Calu3 (cell line): Measurements from ENCODE around the gene HDGFL2. TPM values are rescaled to one million over a fixed set of nuclear protein-coding genes. Genes with fewer than 3 reads are reported as not detected.
"Not testable (repeated sequence)": the region's sequence is repeated elsewhere in the genome, so short reads cannot be mapped to it uniquely, and the experiment has no call there.

ENCODE experiments used
- BruUV-seq: library from RNA; stranded (reverse); fragments of 400-500 nt; replicated peaks from 2 replicates; lab custom pipeline; 2021; lab: Mats Ljungman, UMichigan
- CTCF ChIA-PET: fragments of 300-600 bp; sonication (Branson Sonifier 250); formaldehyde crosslinking; loops from one replicate; lab custom pipeline; 2022; ENCODE audit warnings: antibody characterized with exemption; lab: Charles Lee
- DNase-seq: peaks from one replicate; pipeline ENCODE4 v3.0.0; 2022
- H3K27ac Mint-ChIP-seq: one replicate; pipeline ENCODE4 v1.8.0; 2022; ENCODE audit warnings: mixed read lengths; ENCODE audit not compliant: unreplicated experiment
- H3K27me3 Mint-ChIP-seq: one replicate; pipeline ENCODE4 v1.8.0; 2022; ENCODE audit warnings: mixed read lengths; ENCODE audit not compliant: unreplicated experiment
- H3K36me3 Mint-ChIP-seq: one replicate; pipeline ENCODE4 v1.8.0; 2022; ENCODE audit warnings: mild to moderate bottlenecking, moderate library complexity, mixed read lengths; ENCODE audit not compliant: insufficient read depth, unreplicated experiment
- H3K4me1 Mint-ChIP-seq: one replicate; pipeline ENCODE4 v1.8.0; 2022; ENCODE audit warnings: mild to moderate bottlenecking, low read depth, mixed read lengths; ENCODE audit not compliant: unreplicated experiment
- H3K4me3 Mint-ChIP-seq: one replicate; pipeline ENCODE4 v1.8.0; 2022; ENCODE audit warnings: mild to moderate bottlenecking, low read depth, moderate library complexity, mixed read lengths; ENCODE audit not compliant: unreplicated experiment
- H3K9me3 Mint-ChIP-seq: one replicate; pipeline ENCODE4 v1.8.0; 2022; ENCODE audit warnings: low read depth, mixed read lengths; ENCODE audit not compliant: unreplicated experiment
- intact Hi-C: fragments of 100-400 bp; cut with micrococcal nuclease; formaldehyde crosslinking; loops from one replicate; pipeline ENCODE4 v1.10.0; 2022; ENCODE audit not compliant: unreplicated experiment
- total RNA-seq: library from RNA; stranded (reverse); gene quantifications from 2 replicates; pipeline ENCODE4 v1.2.3, GENCODE V29; 2022
- TF ChIP-seq, protein P1 (sequence below): fragments of 200-600 bp; IDR thresholded peaks from one replicate; pipeline ENCODE4 v1.8.0; 2022; ENCODE audit warnings: antibody characterized with exemption; ENCODE audit not compliant: unreplicated experiment

HDGFL2 gene
- total RNA-seq, 1 experiment from 2014 or later, result 40.6 TPM

GRCh38 chr19:4538601-4538954 is 66.5 kb downstream of the HDGFL2 start:
- H3K27ac Mint-ChIP-seq, result no peak overlapping the region
- peaks cover 24% of the 10 kb centered on the region for H3K4me1 Mint-ChIP-seq
- no TSS peak for BruUV-seq
- TF ChIP-seq, protein P1, sequence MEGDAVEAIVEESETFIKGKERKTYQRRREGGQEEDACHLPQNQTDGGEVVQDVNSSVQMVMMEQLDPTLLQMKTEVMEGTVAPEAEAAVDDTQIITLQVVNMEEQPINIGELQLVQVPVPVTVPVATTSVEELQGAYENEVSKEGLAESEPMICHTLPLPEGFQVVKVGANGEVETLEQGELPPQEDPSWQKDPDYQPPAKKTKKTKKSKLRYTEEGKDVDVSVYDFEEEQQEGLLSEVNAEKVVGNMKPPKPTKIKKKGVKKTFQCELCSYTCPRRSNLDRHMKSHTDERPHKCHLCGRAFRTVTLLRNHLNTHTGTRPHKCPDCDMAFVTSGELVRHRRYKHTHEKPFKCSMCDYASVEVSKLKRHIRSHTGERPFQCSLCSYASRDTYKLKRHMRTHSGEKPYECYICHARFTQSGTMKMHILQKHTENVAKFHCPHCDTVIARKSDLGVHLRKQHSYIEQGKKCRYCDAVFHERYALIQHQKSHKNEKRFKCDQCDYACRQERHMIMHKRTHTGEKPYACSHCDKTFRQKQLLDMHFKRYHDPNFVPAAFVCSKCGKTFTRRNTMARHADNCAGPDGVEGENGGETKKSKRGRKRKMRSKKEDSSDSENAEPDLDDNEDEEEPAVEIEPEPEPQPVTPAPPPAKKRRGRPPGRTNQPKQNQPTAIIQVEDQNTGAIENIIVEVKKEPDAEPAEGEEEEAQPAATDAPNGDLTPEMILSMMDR, result no peak
- CTCF ChIA-PET, result interaction anchor here (0.6 kb wide), 1 partner anchor 13 kb away, joined by 4 read pairs; no protein-coding TSS in a partner anchor
- H3K9me3 Mint-ChIP-seq, result no peaks in the 10 kb centered on the region
- H3K27me3 Mint-ChIP-seq, result no peaks in the 10 kb centered on the region
- intact Hi-C loops, result no loop called here
- DNase-seq, result no peak
- peak overlapping the region; percentile 86 for H3K4me3 Mint-ChIP-seq
- peaks cover 17% of the 10 kb centered on the region for H3K36me3 Mint-ChIP-seq

- Mint-ChIP-seq H3K27me3 (no peaks in the 10 kb centered on the region), H3K9me3 (no peaks in the 10 kb centered on the region), H3K4me3 (peak overlapping the region; percentile 86), H3K27ac (peak overlapping the region; percentile 77), H3K36me3 (peaks cover 17% of the 10 kb centered on the region), H3K4me1 (peaks cover 24% of the 10 kb centered on the region)
- no peak for DNase-seq
- TF ChIP-seq, protein P1, result no peak
- CTCF ChIA-PET, result no interaction called here
- intact Hi-C loops, result no loop called here
- BruUV-seq, result TSS peak; percentile 65
These were observed 67.1 kb downstream of the HDGFL2 start for GRCh38 chr19:4539169-4539692.

GRCh38 chr19:4539693-4540581 is 67.8 kb downstream of the HDGFL2 start, which contains the start of gene LRG1:
LRG1 (minus strand) TSS chr19:4540036; CDS start chr19:4540013, 23 bp downstream.
- peak within 1 kb of the TSS; percentile 86 for H3K4me3 Mint-ChIP-seq
- peak; percentile 83 for DNase-seq
- BruUV-seq, result TSS peak; percentile 75
- CTCF ChIA-PET, result interaction anchor here (0.7 kb wide), 1 partner anchor 146 kb away, joined by 3 read pairs; no protein-coding TSS in a partner anchor
- H3K27me3 Mint-ChIP-seq, result no peaks in the 10 kb centered on the region
- H3K27ac Mint-ChIP-seq, result peak within 1 kb of the TSS; percentile 77
- intact Hi-C loops, result no loop called here
- TF ChIP-seq, protein P1, result no peak
- H3K9me3 Mint-ChIP-seq, result no peaks in the 10 kb centered on the region
- H3K36me3 Mint-ChIP-seq, result peaks cover 17% of the 10 kb centered on the region
- peaks cover 24% of the 10 kb centered on the region for H3K4me1 Mint-ChIP-seq

- H3K27me3 Mint-ChIP-seq, result no peaks in the 10 kb centered on the region
- H3K4me1 Mint-ChIP-seq, result peaks cover 16% of the 10 kb centered on the region
- TF ChIP-seq, protein P1, result no peak
- no peak for DNase-seq
- H3K9me3 Mint-ChIP-seq, result no peaks in the 10 kb centered on the region
- CTCF ChIA-PET, result interaction anchor here (1.0 kb wide), 1 partner anchor 15 kb away, joined by 5 read pairs; no protein-coding TSS in a partner anchor
- peaks cover 11% of the 10 kb centered on the region for H3K36me3 Mint-ChIP-seq
- no peak overlapping the region for H3K4me3 Mint-ChIP-seq
- H3K27ac Mint-ChIP-seq, result no peak overlapping the region
- no TSS peak for BruUV-seq
- intact Hi-C loops, result no loop called here
These were observed 69.2 kb downstream of the HDGFL2 start for GRCh38 chr19:4541114-4541805.

DNA sequence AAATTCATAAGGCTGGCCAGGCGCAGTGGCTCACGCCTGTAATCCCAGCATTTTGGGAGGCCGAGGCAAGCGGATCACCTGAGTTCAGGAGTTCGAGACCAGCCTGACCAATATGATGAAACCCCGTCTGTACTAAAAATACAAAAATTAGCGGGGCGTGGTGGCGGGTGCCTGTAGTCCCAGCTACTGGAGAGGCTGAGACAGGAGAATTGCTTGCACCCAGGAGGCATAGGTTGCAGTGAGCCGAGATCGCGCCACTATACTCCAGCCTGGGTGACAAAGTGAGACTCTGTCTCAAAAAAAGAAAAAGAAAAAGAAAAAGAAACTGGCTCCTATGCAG is 69.7 kb downstream of the HDGFL2 start:
- H3K4me3 Mint-ChIP-seq, BruUV-seq, intact Hi-C loops, DNase-seq, H3K27me3 Mint-ChIP-seq, H3K9me3 Mint-ChIP-seq, H3K27ac Mint-ChIP-seq: not testable (repeated sequence)
- Mint-ChIP-seq H3K4me1 (peaks cover 16% of the 10 kb centered on the region), H3K36me3 (peaks cover 11% of the 10 kb centered on the region)
- CTCF ChIA-PET, result interaction anchor here (1.0 kb wide), 1 partner anchor 15 kb away, joined by 5 read pairs; no protein-coding TSS in a partner anchor
